ENCODE results near the gene ATG9B. TPM values are rescaled to one million over a fixed set of nuclear protein-coding genes. Genes with fewer than 3 reads are reported as not detected.
A peak's percentile ranks its signal among the peaks of the same experiment; 100 is the strongest.

ATG9B gene
- total and polyA plus RNA-seq, 9 of the 15 experiments (the other 6 are each of a cell fraction or from before 2014, with no cell fraction given): 0.29 to 8.0 (median 2.1) TPM

DNA sequence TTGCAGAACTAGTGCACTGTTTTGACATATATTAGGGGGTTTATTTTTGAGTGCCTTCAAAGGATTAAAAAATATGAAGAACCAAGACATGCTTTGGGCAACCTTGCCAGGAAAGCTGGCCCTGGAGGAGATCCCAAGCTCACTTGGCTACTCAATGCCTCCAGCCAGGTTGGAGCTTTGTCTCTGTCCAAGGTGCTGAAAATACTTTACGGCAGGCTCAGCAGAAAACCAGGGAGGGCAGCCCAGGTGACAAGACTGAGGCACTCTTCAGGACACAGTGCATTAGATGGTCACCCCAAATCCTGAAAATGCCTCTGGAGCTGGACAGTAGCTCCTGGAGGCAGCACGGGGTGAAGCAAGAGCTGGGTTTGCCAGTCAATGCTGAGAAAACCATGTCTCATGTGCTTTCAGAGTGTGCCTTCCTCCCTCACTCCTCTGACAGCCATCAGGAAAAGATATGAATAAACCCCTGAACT is 40.4 kb downstream of the ATG9B start (continued):
- TF ChIP-seq, protein P1, sequence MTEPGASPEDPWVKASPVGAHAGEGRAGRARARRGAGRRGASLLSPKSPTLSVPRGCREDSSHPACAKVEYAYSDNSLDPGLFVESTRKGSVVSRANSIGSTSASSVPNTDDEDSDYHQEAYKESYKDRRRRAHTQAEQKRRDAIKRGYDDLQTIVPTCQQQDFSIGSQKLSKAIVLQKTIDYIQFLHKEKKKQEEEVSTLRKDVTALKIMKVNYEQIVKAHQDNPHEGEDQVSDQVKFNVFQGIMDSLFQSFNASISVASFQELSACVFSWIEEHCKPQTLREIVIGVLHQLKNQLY (CRISPR knock-in tag; conservative IDR thresholded peaks at IDR 0.05): peak in 1 of 2 experiments; percentile 84; a peak in 1 of 4 replicates
- TF ChIP-seq TEAD2 (tag; IDR thresholded peaks at IDR 0.05) (no peak), DMBX1 (CRISPR knock-in tag; IDR thresholded peaks at IDR 0.05; ENCODE audit: borderline replicate concordance) (peak; percentile 86; the same call in 1 of the 2 replicates), RBM25 (IDR thresholded peaks at IDR 0.05; ENCODE audit: low read depth, low read length, severe bottlenecking) (no peak), ETV5 (CRISPR knock-in tag; IDR thresholded peaks at IDR 0.05; ENCODE audit: low read depth) (peak; percentile 51; the same call in 1 of the 2 replicates), ZNF766 (CRISPR knock-in tag; conservative IDR thresholded peaks at IDR 0.05) (peak; percentile 94), SMAD3 (CRISPR knock-in tag; conservative IDR thresholded peaks at IDR 0.05) (0 out of 2 replicates have a peak, but pooled peaks have one; percentile 12), ZNF778 (CRISPR knock-in tag; IDR thresholded peaks at IDR 0.05) (no peak), NR1H2 (CRISPR knock-in tag; IDR thresholded peaks at IDR 0.05) (no peak), RFX7 (CRISPR knock-in tag; IDR thresholded peaks at IDR 0.05) (0 out of 2 replicates have a peak, but pooled peaks have one; percentile 20), RCOR1 (IDR thresholded peaks at IDR 0.05; ENCODE audit: borderline replicate concordance in 1 of 2, low read depth in 2 of 2, low read length in 2 of 2) (peak in 1 of 2 experiments; percentile 84; a peak in 2 of 4 replicates), ZNF263 (CRISPR knock-in tag; IDR thresholded peaks at IDR 0.05; ENCODE audit: borderline replicate concordance) (peak; percentile 31), SMARCC2 (IDR thresholded peaks at IDR 0.05; ENCODE audit: low read depth) (no peak), NCOA1 (IDR thresholded peaks at IDR 0.05; ENCODE audit: low read depth) (peak; percentile 72), PHB (CRISPR knock-in tag; IDR thresholded peaks at IDR 0.05) (no peak), EWSR1 (IDR thresholded peaks at IDR 0.05; ENCODE audit: borderline replicate concordance, low read depth, partially characterized antibody) (no peak)
- TF ChIP-seq, protein P2, sequence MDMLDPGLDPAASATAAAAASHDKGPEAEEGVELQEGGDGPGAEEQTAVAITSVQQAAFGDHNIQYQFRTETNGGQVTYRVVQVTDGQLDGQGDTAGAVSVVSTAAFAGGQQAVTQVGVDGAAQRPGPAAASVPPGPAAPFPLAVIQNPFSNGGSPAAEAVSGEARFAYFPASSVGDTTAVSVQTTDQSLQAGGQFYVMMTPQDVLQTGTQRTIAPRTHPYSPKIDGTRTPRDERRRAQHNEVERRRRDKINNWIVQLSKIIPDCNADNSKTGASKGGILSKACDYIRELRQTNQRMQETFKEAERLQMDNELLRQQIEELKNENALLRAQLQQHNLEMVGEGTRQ (CRISPR knock-in tag; IDR thresholded peaks at IDR 0.05): no peak
- TF ChIP-seq, protein P3, sequence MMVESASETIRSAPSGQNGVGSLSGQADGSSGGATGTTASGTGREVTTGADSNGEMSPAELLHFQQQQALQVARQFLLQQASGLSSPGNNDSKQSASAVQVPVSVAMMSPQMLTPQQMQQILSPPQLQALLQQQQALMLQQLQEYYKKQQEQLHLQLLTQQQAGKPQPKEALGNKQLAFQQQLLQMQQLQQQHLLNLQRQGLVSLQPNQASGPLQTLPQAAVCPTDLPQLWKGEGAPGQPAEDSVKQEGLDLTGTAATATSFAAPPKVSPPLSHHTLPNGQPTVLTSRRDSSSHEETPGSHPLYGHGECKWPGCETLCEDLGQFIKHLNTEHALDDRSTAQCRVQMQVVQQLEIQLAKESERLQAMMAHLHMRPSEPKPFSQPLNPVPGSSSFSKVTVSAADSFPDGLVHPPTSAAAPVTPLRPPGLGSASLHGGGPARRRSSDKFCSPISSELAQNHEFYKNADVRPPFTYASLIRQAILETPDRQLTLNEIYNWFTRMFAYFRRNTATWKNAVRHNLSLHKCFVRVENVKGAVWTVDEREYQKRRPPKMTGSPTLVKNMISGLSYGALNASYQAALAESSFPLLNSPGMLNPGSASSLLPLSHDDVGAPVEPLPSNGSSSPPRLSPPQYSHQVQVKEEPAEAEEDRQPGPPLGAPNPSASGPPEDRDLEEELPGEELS (CRISPR knock-in tag; IDR thresholded peaks at IDR 0.05; ENCODE audit: borderline replicate concordance): 0 out of 2 replicates have a peak, but pooled peaks have one; percentile 40
- TF ChIP-seq, protein P4, sequence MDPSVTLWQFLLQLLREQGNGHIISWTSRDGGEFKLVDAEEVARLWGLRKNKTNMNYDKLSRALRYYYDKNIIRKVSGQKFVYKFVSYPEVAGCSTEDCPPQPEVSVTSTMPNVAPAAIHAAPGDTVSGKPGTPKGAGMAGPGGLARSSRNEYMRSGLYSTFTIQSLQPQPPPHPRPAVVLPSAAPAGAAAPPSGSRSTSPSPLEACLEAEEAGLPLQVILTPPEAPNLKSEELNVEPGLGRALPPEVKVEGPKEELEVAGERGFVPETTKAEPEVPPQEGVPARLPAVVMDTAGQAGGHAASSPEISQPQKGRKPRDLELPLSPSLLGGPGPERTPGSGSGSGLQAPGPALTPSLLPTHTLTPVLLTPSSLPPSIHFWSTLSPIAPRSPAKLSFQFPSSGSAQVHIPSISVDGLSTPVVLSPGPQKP (CRISPR knock-in tag; IDR thresholded peaks at IDR 0.05): no peak
- TF ChIP-seq, protein P5, sequence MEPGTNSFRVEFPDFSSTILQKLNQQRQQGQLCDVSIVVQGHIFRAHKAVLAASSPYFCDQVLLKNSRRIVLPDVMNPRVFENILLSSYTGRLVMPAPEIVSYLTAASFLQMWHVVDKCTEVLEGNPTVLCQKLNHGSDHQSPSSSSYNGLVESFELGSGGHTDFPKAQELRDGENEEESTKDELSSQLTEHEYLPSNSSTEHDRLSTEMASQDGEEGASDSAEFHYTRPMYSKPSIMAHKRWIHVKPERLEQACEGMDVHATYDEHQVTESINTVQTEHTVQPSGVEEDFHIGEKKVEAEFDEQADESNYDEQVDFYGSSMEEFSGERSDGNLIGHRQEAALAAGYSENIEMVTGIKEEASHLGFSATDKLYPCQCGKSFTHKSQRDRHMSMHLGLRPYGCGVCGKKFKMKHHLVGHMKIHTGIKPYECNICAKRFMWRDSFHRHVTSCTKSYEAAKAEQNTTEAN (CRISPR knock-in tag; IDR thresholded peaks at IDR 0.05): no peak
